Right lobe of liver (tissue), 6 donors: ENCODE data around the gene TMEM52. TPM values are rescaled to one million over a fixed set of nuclear protein-coding genes. Genes with fewer than 3 reads are reported as not detected.

Experiments
- ATAC-seq, 4 donors: fragments of 200-7000 bp; cut with Tn5 transposase; one replicate each; pipeline ENCODE4 v1.9.1; 2020; ENCODE audit warnings: mild to moderate bottlenecking in 4 of 4, moderate library complexity in 4 of 4
- DNase-seq, 3 donors: peaks; one replicate each; pipeline ENCODE4 v3.0.0-alpha.2; 2020
- H3K27ac ChIP-seq, 3 donors: fragments of 200-600 bp; one replicate each; pipeline ENCODE4 v1.8.0; 2022
- H3K27me3 ChIP-seq, 2 donors: fragments of 200-600 bp; one replicate each; pipeline ENCODE4 v1.8.0; 2022
- H3K36me3 ChIP-seq, 4 donors: fragments of 200-600 bp; sonication (generic) in 1 of 4; one replicate each; pipeline versions ENCODE4 v1.5.1 to v1.8.0; 2017 to 2022; ENCODE audit warnings: control low read depth in 1 of 4
- H3K4me1 ChIP-seq, 4 donors: fragments of 200-600 bp; sonication (generic) in 1 of 4; one replicate each; pipeline versions ENCODE4 v1.5.1 to v1.8.0; 2017 to 2022; ENCODE audit warnings: control low read depth in 1 of 4
- H3K4me3 ChIP-seq, 3 donors: fragments of 200-600 bp; one replicate each; pipeline ENCODE4 v1.8.0; 2022
- H3K9me3 ChIP-seq, 4 donors: fragments of 200-600 bp; sonication (generic) in 1 of 4; one replicate each; pipeline versions ENCODE4 v1.5.1 to v1.8.0; 2017 to 2022; ENCODE audit warnings: control low read depth in 1 of 4
- CTCF ChIP-seq, 4 donors: fragments of 200-600 bp in 3 of 4; fragments of 450-650 bp in 1 of 4; IDR thresholded peaks; one replicate each; pipeline versions ENCODE4 v1.5.1 to v1.8.0; 2016 to 2022; ENCODE audit warnings: antibody characterized with exemption in 4 of 4, mild to moderate bottlenecking in 2 of 4
- POLR2A ChIP-seq: fragments of 450-650 bp; IDR thresholded peaks from one replicate; pipeline ENCODE4 v1.6.1; 2017; ENCODE audit warnings: antibody characterized with exemption, mild to moderate bottlenecking
- WGBS: methylation state at CpG from one replicate; pipeline ENCODE4 v1.1.6; 2018; ENCODE audit warnings: low coverage, low lambda C conversion rate; ENCODE audit not compliant: insufficient coverage; ENCODE audit errors: missing lambda C conversion rate; 5-methylcytosine and 5-hydroxymethylcytosine counted together
- intact Hi-C, 2 donors: fragments of 100-400 bp; cut with DNase I; formaldehyde crosslinking; loops; one replicate each; pipeline versions ENCODE4 v1.11.2 to v1.14.1; 2022
- total RNA-seq, 6 experiments: library from RNA; depleted of rRNA in 2 of 6; stranded (reverse); fragments of >200 nt in 2 of 6; fragmentation: NEBNext Ultra II Directional in 3 of 6; extraction: Animal tissue kit (Norgen Biotek cat#: 25700) in 3 of 6; gene quantifications; one replicate each; pipeline versions ENCODE4 v1.1.0 to v1.2.4, GENCODE V29; 2016 to 2023
- donor health status: DM: no; HTN: yes; CAD: no.
- donor health status: DM: no; HTN: no; CAD: no.
- donor health status: DM: no; HTN: no; CAD: no.
- donor health status: DM: no; HTN: yes; CAD: no.
- donor health status: DM: no; HTN: yes; CAD: no.

TMEM52 gene
- total RNA-seq, 6 experiments from 2014 or later = 2.3 to 13.2 (median 6.0) TPM

GRCh38 chr1:1925437-1926345 lies 6.6 kb upstream of the TMEM52 start:
- ATAC-seq (no peak), DNase-seq (no peak)
- 100% methylated on average over 1 of the region's 27 CpGs for WGBS
- Histone ChIP-seq H3K4me3 (no peak overlapping the region), H3K9me3 (no peaks in the 10 kb centered on the region), H3K4me1 (peaks cover 0 to 14% (median 6%) of the 10 kb centered on the region in 4 donors), H3K27me3 (no peaks in the 10 kb centered on the region), H3K36me3 (no peaks in the 10 kb centered on the region), H3K27ac (no peak overlapping the region)
- intact Hi-C loops = no loop called here
- TF ChIP-seq POLR2A (no peak), CTCF (IDR thresholded peaks at IDR 0.05) (no peak)

- no peak for ATAC-seq
- Histone ChIP-seq H3K27me3 (no peaks in the 10 kb centered on the region), H3K4me1 (peaks cover 0 to 14% (median 6%) of the 10 kb centered on the region in 4 donors), H3K36me3 (no peaks in the 10 kb centered on the region), H3K4me3 (no peak overlapping the region), H3K9me3 (no peaks in the 10 kb centered on the region), H3K27ac (no peak overlapping the region)
- no peak for DNase-seq
- no peak for TF ChIP-seq POLR2A
- intact Hi-C loops = no loop called here
- WGBS = 94% methylated on average over 13 of the region's 21 CpGs
These were observed 5.8 kb upstream of the TMEM52 start for GRCh38 chr1:1924849-1925248.

- Histone ChIP-seq H3K27me3 (no peaks in the 10 kb centered on the region), H3K27ac (no peak overlapping the region), H3K4me1 (peaks cover 0 to 14% (median 6%) of the 10 kb centered on the region in 4 donors), H3K36me3 (no peaks in the 10 kb centered on the region), H3K9me3 (no peaks in the 10 kb centered on the region), H3K4me3 (no peak overlapping the region)
- peak in 1 of 3 donors; percentile 47 for DNase-seq
- TF ChIP-seq CTCF (IDR thresholded peaks at IDR 0.05) (no peak), POLR2A (no peak)
- ATAC-seq = no peak
- WGBS = 57% methylated on average over 11 of the region's 18 CpGs
- intact Hi-C loops = no loop called here
These were observed 5.3 kb upstream of the TMEM52 start for GRCh38 chr1:1924386-1924785.

GRCh38 chr1:1922956-1923833 lies 4.1 kb upstream of the TMEM52 start:
- no peak for TF ChIP-seq CTCF (IDR thresholded peaks at IDR 0.05)
- no peak for TF ChIP-seq POLR2A
- peak; percentile 20 to 37 (median 32) for ATAC-seq
- Histone ChIP-seq H3K9me3 (no peaks in the 10 kb centered on the region), H3K27ac (no peak overlapping the region), H3K4me3 (no peak overlapping the region), H3K36me3 (no peaks in the 10 kb centered on the region), H3K4me1 (peaks cover 0 to 21% (median 10%) of the 10 kb centered on the region in 4 donors), H3K27me3 (no peaks in the 10 kb centered on the region)
- WGBS = 73% methylated on average over 3 of the region's 29 CpGs
- intact Hi-C loops = no loop called here
- peak; percentile 69 to 85 (median 84) for DNase-seq

- peaks cover 0 to 23% (median 10%) of the 10 kb centered on the region in 4 donors for H3K4me1 ChIP-seq
- H3K27me3 ChIP-seq = no peaks in the 10 kb centered on the region
- DNase-seq (no peak), ATAC-seq (no peak)
- H3K9me3 ChIP-seq = no peaks in the 10 kb centered on the region
- TF ChIP-seq CTCF (IDR thresholded peaks at IDR 0.05) (no peak), POLR2A (no peak)
- no peaks in the 10 kb centered on the region for H3K36me3 ChIP-seq
- no peak overlapping the region for H3K27ac ChIP-seq
- H3K4me3 ChIP-seq = no peak overlapping the region
- no CpG with 5 or more reads among the region's 6 CpGs for WGBS
- intact Hi-C loops = no loop called here
These were observed 3.5 kb upstream of the TMEM52 start for GRCh38 chr1:1922702-1922955.
